HG03571 (cell line): ENCODE data around the gene SULT1C3.

ENCODE experiments used
- ATAC-seq: cut with Tn5 transposase; IDR thresholded peaks from one replicate; pipeline ENCODE4 v1.9.1; 2021; ENCODE audit not compliant: unreplicated experiment

Gene SULT1C3

DNA sequence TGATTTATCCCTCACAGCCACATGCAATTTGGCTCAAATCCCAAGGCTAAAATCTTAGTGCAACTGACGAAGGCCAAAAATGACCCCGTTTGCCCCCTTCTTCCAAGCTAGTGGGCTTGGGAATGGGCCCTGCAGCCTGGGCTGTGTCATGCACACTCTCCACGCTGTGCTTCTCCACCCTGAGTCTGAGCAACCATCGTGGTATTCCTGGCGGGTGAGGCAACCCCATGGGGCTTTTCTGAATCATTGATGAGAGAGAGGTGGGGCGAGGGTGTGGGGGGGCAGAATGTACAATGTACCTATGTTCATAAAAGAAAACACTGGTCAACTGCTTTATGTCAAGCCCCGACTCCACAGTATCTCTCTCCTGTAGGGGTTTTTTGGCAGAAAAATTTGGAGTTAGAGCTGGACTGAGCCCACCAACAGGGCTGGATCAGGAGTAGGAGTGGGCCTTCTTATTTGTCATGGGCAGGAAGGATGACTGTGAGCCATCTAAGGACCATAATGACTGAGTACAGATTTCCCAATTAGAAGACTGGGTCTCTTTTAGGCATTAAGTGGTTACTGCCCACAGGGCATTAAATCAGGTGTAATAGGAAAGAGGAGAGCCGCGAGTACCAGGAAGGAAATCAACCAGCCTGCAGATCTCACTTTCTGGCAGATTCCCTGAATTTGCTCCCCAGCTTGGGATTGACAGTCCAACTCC, 57.8 kb downstream of the SULT1C3 start:
- ATAC-seq: no peak

GRCh38 chr2:108301558-108301957, 61.8 kb downstream of the SULT1C3 start:
- ATAC-seq: no peak

- no peak for ATAC-seq
These were observed 65.2 kb downstream of the SULT1C3 start for GRCh38 chr2:108304975-108305374.

DNA sequence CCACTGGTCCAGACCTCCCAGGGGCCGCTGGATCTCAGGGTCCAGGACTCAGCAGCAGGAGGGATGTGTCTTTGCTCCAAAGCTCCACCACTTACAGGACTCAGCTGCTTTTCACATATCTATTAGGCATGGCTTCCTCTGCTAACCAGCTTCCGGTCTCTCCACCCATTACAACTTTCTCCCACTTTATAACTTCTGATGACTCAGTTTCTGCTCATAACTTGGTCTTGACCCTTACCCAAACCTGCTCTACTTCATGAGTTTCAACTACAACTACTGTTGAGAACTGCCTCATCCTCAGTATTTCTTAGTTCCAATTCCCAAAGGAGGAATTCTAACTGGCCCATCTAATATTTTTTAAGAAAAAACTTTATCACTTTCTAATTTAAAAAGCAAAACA, 66.1 kb downstream of the SULT1C3 start:
- ATAC-seq: no peak

DNA sequence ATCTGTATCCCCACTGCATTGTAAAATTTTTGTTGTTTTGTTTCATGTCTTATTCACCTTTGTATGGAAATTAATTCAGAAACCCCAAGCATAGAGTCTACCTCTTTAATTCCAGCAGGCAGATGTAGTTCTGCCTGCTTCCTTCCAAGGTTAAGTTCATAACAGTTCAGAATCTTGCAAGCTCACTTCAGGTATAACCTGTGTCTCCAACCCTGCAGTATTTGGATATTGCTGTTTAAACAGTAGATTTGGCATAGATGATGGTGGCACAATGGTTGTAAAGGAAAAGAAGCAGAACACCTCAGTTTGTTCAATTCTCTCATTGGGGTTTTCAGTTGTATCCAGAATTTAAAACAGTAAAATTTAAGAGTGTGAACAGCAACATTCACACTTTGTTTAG, 70.1 kb downstream of the SULT1C3 start:
- ATAC-seq: no peak
